Measurements from ENCODE around the gene THTPA.

Gene THTPA, protein sequence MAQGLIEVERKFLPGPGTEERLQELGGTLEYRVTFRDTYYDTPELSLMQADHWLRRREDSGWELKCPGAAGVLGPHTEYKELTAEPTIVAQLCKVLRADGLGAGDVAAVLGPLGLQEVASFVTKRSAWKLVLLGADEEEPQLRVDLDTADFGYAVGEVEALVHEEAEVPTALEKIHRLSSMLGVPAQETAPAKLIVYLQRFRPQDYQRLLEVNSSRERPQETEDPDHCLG

DNA sequence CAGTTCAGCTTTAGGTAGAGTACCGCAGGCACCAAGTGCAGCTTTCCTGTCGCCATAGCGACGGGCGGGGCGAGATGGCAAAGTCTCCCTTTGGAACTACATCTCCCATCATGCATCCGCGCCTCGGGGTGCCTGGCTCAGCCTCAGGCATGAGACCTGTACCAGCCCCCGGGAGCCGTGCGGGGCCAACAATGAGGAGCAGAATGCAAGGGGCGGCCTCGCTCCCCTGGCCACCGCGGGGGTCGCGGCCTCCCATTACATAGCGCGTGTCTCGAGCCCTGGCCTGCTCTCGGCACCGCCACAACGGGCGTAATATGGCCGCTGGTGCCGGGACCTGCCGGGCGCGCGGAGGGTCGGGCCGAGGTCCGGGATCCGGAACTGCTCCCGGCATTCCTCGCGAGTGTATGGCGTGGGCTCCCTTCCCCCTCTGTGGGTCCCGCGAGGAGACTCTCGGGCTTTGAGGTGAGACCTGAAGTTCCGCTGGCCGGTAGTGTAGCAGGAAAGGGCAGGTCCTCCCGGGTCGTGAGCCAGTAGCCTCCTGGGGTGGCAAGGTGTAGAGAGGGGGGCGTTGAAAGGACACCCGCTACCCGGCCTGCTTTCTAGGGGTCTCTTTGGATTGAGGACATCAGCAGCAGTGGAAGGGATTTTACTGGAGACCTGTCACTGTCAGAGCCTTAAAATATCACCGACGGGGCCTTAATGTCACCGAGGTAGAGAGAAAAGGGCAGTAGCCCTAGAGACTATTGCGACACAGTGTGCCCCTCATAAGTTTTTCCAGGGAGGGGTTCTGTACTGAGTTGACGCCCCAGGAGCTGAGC lies at the start of gene THTPA:
Gene THTPA, plus strand, starts transcription at position 390 of the 818 bp plus-strand sequence. CDS start 487 bp downstream, outside the sequence.
- DNase-seq = peak; percentile 84 to 93

DNA sequence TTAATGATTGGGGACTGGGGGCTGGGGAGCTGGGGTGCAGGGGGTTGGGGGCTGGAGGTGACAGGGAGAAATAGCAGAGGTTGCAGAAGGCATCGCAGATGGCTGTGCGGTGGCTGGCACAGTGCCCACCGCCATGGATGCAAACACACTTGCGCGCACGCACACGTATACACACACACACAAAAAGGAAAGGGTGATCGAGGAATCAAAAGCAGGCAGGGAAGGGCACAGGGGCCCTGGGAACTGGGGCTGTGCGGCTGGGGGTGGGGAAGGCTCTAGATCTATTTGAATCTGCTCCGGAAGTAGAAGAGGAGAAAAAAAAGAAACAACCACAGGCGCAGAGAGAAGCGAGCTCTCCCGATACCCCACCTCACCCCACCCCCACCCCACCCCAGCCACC lies 43.9 kb upstream of the THTPA start:
- no peak for DNase-seq

DNA sequence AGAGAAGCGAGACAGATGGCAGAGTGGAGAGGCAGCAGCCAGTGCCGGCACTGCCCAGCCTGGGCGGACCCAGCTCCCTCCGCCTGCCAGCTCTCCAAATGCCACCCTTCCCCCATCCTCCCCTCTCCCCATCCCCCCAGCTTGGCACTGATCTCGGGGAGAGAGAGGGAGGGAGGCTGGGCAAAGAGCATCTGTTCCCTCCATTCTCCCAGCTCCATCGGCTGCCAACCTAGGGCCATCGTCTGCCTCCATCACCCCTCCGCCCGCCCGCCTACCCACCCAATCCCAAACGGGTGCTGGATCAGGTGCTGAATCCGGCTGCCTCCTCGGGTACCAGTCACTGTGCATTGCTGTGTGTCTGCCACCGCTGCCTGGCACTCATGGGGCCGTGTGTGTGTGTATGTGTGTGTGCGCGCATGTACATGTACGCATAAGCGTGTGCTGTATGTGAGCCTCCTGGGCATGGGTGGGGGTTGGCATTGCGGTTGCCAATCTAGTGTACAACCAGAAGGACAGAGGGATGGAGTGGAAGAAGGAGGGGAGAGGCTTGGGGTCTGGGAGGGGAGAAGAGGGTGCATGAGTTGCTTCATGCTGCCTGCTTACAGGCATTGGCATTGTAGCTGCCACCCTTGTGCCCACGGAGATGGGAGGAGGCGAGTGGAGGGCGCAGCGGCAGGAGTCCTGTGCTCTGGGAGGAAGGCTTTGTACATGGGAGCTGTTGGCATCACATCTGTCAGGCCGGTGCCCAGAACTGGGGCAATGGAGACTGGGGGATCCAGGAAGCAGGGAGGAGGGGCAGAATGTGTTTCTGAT lies 42.9 kb upstream of the THTPA start:
- DNase-seq = peak; percentile 90 to 94

DNA sequence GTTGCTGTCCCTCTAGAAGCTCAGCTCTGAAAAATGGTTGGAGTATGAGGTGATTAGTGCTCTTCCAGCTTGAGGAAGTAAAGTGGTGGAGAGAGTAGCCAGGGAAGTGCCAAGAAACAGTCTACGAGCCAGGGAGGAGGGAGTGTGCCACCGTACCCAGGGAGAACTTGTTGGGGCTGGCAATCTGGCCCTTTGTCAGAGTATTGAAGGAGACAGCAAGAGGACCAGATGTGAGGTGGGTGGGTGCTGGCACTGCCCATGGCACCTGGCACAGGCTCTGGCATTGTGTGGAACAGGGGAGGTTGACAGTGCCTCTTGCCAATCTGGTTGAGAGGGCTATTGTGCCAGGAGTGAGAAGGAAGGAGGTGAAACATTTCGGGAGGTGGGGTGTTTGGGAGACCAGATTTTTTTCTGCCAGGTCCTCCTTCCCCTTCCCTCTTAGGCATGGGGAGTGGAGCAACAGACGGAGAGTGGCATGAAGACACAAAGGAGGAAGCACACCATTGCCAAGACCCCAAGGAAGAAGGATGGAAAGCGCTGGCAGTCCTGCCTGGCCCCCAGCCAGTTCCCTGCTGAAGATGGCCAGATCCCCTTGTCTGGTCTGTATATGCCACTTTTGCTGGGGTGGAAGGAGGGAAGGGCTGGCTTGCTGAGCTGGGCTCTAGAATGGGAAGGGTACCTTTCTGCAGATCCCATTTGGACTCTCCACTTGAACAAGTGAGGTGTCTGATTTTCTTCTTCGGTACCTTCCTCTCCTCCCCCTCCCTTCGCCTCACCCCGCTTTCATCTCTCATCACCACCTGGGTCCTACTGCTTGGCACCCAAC lies 42.0 kb upstream of the THTPA start:
- DNase-seq = peak in 1 of 2 donors; percentile 74

DNA sequence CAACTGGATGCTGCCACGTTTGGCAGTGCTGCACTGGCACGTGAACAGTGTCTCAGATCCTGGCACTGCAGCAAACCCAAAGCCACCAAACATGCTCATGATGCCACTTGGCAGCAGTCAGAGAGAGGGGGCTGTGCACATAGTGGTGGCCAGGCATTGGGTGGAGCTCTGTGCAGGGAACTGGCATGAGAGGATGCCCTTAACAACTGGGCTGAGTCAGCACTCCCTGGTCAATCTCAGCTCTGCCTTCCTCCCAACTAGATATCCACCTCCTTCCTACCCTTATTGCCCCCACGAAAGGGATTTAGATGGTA lies 41.5 kb upstream of the THTPA start:
- DNase-seq = peak in 1 of 2 donors; percentile 68

DNA sequence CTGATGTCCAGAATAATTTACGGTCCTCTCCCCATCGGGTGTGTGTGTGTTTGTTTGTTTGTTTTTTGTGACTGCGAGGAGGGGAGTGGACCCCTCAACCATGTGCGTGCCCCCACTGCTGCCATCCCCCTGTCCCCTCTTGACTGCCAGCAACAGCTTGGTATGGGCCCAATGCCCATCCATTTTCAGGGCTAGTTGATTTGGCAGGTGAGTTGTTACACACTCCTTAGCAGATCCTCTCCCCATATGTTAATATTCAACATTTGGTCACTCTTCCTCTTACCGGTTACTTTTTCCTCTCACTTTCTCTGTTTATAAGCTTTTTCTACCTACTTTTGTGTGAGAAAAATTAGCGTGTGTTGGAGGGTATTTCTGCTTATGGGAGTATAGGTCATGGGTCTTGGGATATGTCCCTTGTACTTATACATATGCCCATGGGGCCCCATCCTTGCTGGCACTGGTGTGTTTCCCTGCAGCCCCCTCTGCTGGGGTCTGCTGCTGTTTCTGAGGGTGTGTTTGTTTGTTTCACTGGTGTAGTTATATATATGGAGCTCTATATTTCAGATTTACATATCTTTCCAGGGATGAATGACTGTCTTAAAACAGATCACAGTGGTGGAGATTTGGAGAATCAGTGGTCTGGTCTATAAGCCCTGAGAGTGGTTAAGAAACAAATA lies 38.3 kb upstream of the THTPA start:
- DNase-seq = no peak

DNA sequence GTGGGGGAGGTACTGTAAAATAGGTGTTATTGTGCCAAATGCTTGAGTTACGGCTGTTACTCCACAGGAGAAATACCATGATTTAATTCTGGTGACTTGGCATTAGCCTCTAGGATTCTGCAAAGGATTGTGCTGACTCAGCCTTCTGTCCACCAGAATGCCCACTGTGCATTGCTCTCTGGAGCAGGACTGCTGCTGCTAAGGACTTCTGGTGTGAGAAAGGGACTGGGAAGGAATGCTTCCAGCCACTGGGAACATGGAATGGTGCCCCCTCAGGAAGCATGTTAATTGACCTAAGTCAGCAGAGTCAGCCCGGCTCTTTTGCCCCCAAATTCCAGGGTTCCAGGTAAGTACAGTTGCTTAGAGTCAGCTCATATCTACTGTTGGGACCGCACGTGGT lies 37.4 kb upstream of the THTPA start:
- DNase-seq = no peak

DNA sequence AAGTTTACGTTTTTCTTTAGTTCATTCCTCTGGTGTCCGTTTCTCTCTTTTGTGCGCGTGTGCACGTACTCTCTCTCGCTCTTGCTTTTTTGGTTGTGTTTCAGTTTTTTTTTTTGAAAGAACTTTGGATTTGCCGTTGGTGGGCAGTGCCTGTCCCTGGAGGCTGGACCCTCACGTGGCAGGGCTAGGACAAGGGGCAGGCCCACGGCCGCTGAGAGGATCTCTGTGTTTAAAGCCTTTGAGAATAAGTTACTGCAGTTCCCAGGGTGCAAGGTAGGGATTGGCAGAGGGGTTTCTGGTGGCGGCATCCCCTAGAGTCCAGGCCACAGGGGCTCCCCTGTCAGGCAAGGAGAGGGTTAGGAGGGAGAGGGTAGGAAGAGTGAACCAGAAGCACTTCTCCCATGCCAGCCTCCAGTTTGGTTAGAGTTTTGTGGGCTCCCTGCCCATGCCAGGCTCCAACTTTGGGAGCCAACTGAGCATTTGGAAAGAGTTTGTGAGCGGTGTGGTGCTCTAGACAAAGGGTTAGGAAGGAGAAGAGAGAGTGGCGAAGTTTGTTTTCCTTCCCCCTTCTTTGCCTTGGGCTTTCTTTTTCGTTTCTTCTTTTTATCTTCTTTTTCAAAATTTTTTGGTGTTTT lies 35.1 kb upstream of the THTPA start:
- DNase-seq = peak in 1 of 2 donors; percentile 30

DNA sequence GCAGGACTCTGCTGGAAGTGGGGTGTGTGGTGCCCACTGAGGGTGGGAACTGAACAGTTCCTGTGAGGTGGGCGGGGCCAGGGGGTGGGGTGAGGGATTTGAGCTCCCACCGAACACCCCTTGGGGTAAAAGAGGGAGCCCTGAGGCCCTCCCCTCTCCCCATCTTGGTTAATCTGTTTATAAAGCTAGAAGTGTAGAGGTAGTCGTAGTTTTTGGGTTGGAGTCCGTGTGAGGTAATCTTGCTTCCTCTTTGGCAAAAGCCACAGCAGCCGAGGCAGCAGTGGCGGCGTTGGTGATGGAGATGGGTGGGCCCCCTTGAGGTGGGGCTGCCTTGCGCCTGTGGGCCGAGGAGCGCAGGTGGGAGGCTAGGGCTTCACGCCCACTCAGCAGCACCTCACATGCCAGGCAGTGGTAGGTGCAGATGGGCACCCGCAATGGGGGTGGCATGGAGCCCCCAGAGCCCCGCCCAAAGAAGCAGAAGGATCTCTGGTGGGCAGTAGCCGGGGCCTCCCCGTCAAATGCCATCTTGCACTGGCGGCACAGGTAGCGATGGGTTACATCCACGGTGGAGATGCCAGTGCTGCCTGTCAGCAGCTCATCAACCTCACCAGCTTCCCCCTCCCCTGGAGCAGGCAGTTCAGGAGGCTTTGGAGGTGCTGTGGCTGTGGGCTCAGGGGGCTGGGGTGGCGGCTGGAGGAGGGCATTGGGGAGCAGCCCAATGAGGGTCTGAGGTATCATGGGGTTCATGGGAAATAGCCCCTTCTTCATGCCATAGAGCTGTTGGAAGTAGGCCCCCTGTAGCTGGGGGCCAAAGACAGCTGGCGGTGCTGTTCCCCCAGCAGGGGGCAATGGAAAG lies 34.1 kb upstream of the THTPA start:
- DNase-seq = no peak

DNA sequence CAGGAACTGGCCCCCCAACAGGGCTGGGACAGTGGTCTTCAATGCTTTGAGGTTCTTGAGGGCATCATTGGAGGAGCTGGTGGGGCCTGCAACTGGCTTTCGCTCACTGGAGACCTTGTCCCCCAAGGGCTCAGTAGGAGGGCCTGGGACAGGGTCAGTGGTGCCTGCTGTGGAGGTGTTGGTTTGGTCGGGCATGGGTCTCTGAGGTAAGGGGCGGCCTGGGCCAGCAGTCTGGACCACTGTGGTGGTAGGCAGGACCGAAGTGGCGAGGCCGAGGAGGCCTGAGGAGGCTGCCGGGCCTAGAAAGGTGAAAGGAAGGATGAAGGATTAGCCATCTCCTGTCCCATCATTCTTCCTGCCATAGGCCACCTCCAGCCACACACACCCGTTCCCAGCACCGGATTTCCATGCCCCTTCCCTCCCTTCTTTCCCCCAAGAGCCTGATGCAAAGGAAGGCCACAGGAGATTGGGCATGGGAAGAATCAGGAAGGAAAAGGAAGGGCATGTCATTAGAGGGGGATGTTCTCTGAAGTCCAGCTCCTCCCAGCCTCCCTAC lies 33.4 kb upstream of the THTPA start:
- no peak for DNase-seq

DNA sequence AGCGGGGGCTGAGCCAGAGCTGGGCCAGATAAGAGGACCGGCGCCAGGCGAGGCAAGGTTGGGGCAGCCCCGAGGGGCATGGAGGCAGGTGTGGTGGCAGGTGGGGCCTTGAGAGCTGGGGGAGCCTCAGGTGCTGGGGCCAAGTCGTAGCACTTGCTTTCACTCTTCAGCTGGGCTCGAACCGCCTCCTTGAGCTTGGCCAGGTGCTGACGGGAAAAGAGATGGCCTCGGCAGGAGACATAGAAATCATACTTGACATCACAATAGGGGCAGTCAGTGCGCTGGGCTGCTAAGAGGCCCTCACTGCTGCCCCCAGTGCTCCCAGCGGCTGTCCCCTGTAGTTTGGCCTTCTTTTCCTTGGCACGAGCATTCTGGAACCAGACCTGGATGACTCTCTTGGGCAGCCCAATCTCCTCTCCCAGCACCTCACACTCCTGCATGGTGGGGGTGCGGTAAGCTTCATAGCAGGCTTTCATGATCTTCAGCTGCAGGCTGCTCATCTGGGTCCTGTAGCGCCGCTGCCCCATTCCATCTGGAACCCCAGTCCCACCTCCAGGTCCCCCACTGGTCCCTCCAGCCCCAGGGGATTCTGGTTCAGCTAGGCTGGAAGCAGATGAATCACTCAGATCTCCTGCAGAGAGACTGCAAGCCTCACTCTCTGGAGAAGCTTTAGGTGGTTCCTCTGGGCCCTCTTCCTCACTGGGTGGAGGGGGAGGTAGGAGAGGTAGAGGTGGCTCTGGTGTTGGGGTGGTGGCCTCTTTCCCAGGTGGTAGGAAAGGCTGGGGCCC lies 32.6 kb upstream of the THTPA start:
- no peak for DNase-seq

DNA sequence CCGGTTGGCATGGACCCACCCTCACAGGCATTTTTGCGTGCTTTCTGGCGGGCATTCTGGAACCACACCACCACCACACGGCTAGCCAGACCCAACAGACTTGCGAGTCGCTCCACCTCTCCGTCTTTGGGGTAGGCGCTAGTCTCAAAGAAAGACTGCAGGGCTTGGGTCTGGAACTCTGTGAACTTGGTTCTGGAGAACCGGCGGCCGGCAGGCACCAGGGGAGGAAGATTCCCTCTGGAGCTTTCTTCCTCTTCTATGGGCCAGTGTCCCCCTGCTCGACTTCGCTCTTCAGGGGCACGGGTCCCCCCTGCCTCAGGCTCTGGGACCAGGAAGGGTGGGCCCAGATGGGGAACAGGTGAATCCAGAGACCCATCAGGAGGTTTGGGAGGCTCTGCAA lies 31.1 kb upstream of the THTPA start:
- no peak for DNase-seq

DNA sequence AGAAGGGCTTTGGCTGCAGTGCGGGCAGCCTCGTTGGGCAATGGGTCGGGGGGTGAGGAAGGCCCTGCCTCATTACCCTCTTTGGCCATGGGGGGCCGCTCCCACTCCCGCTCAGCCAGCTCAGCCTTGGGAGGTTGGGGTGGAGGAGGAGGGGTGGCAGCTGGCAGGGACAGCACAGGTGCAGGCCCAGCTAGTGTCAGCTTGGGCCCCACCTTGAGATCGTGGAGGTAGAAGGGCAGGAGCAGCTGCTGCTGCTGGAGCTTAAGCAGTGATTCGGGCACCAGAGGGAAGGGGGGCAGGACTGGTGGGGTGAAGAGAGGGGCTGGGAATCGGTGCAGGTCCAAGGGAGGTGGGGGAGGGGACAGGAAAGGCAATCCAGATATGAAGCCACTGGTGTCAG lies 30.5 kb upstream of the THTPA start:
- no peak for DNase-seq

DNA sequence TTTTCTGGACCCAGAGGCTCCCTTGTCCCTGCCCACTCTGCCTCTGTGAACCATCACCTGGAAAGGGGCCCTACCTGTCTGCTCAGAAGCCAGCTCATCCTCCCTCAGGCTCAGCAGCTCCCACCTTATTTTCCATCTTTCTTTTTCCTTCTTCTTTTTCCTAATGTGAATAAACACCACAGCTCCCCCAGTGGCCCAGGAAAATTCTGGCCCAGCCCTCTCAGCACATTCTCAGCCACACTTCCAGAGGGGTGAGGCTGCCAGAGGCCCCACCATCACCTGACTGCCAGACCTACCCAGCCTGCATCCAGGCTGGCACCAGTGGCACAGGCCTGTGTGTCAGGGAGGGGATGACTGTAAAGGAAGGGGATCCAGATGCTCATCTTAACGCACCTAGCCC lies 27.5 kb upstream of the THTPA start:
- no peak for DNase-seq

DNA sequence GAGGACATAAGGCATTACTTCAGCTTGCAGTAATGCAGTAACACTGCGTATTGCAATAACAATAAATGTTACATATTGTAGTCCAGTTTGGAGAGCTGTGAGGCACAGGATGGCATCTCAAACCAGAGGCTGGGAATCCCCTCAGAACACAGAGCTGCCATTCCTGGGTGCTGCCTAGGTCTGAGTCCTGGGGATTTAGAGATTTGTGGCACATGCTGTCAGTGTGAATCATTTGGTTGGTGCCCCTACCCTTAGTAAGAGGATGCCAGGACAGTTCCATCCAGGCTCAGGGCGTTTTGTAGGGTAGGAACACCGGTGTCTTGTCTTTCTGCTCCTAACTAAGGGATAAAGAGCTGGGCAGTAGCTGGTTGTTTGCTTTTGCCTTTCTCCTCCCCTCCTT lies 27.1 kb upstream of the THTPA start:
- DNase-seq = no peak

DNA sequence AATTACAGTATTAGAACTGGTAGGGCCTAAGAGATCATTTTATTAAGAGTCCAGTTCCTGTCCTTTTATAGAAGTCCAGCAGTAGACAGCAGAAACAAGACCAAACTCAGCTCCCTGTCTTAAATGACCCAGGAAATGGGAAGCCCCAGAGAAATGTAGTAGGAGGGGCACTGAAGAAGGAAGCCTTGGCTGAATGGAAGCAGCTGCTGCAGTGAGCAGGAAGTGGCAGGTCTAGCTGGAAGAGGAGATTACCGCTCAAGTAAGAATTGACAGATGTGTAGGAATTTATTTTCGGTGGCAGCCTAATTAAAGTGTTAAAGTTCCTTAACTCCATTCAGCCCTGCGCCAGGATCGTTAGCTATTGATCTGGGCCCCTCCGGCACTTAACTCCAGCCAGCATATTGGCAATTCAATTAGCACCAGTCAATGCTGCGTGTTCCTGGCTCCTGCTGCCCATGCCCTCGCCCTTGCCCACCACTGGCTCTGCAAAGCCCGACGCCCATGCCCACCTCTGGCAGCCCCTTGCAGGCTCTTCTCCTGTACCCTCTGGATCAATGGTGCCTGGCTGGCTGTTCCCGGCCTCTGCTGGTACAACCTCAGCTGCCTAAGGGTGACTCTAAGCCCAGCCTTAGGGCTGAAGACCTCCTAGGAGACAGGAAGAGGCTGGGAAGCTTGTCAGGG lies 25.6 kb upstream of the THTPA start:
- DNase-seq = no peak

DNA sequence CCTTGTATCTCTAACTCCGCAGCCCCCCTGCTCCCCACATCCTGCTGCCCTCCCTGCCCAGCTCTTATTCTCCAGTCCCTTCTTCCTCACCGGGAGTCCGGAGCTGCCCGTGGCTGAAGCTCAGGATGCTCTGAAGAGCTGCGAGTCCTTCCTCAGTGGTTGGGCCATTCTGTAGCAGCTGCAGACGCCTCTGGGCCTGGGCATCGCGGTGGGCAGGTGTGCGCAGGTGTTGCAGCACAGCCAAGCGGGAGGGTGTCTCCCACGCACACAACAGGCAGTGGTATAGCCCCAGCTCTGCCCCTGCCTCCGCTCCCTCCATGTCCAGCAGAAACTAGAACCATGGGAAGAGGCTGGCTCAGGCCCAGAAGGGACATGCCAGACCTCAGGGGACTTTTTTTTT lies 24.7 kb upstream of the THTPA start:
- DNase-seq = no peak

DNA sequence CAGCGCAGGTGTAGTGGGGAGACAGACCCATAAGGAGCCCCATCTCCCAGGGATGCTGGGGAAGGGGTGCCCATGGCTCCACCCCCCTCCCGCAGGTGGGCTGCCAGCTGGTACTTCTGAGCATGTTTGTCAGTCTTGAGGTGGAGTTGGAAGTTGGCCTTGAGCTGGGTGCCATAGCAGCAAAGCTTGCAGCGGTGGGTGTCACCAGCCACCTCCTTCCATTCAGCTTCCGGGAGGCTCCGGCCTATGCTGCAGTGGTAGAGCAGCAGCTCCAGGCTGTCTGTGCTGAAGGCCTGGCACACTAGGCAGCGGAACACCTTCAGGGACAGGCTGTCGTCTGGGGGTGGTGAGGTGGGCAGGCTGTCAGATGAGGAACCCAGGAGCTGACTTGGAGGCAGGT lies 23.4 kb upstream of the THTPA start:
- DNase-seq = no peak
